Measurements from ENCODE around the gene UVRAG. TPM values are rescaled to one million over a fixed set of nuclear protein-coding genes. Genes with fewer than 3 reads are reported as not detected.

UVRAG gene
- total RNA-seq, 1 donor from 2014 or later = 49.0 TPM

- DNase-seq (ENCODE audit: low read depth in 2 of 2) = no peak
These were observed 31.5 kb upstream of the UVRAG start for GRCh38 chr11:75783416-75784084.

DNA sequence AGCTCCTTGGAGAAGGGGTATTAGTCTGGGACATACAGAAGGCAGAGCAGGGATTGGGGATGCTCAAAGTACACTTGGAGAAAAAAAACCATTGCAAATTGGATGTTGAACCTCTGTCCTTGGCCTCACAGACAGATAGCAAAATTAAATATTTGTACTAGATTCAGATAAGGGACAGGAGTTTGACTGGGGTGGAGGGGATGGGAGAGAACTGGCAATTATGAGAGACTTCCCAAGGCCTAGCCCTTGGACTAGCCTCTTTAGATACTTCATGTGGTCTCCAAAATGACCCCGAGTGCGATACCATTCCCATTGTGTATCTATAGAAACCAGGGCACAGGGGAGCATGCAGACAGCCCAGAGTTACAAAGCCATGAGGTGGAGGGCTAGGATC is 30.9 kb upstream of the UVRAG start:
- DNase-seq (ENCODE audit: low read depth in 2 of 2) = no peak

- DNase-seq (ENCODE audit: low read depth in 2 of 2) = no peak
These were observed 30.5 kb upstream of the UVRAG start for GRCh38 chr11:75784506-75784905.

GRCh38 chr11:75785187-75785586 is 29.8 kb upstream of the UVRAG start:
- no peak for DNase-seq (ENCODE audit: low read depth in 2 of 2)

DNA sequence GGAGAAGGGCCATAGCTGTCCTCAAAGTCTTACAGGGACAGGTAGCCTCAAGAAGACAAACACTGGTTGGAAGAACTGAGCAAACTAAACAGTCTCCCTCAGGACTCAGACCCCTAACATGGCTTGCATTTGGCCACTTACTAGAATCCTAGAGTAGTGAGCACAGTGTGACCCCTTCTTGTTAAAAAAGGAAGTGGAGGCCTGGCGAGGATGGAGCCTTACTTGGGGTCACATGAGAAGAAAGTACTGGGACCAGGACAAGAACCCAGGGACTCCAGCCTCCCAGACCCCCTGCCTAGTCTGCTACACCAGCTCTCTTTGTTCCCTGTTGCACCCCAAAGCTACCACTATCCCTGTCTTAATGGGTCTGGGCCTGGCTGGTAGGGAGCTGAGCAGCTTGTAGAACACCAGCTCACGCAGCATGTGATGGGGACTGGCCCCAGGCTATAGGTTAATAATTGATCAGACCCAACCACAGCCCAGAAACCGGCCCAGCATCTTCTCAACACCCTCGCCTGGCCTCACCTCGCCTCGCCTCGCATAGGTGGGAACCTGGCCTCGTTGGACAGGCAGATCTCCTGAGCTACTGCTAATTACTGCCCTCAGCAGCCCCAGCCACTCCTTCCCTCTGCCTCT is 28.8 kb upstream of the UVRAG start:
- DNase-seq (ENCODE audit: low read depth in 2 of 2) = no peak

DNA sequence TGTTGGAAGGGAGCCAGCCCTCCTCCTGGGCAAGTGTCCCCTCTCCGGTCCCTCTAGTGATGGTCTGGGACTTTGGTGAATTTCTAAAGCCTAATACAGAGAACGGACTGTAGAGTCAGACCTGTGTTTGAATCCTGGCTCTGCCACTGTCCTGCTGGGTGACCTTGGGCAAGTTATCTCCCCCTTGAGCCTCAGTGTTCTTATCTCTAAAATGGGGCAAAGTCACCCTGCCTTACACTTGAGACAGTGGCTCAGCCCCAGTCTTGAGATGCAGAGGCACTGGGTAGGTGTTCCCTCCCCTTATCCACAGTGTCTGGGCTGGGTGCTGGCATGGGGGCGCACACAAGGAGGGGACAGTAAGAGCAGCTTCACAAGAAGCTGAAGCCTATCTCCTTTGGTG is 25.5 kb upstream of the UVRAG start:
- no peak for DNase-seq (ENCODE audit: low read depth in 2 of 2)

- no peak for DNase-seq (ENCODE audit: low read depth in 2 of 2)
These were observed 24.0 kb upstream of the UVRAG start for GRCh38 chr11:75790986-75791385.

GRCh38 chr11:75792127-75792731 is 22.8 kb upstream of the UVRAG start:
- no peak for DNase-seq (ENCODE audit: low read depth in 2 of 2)

GRCh38 chr11:75792997-75793800 is 21.8 kb upstream of the UVRAG start:
- DNase-seq (ENCODE audit: low read depth in 2 of 2) = no peak

DNA sequence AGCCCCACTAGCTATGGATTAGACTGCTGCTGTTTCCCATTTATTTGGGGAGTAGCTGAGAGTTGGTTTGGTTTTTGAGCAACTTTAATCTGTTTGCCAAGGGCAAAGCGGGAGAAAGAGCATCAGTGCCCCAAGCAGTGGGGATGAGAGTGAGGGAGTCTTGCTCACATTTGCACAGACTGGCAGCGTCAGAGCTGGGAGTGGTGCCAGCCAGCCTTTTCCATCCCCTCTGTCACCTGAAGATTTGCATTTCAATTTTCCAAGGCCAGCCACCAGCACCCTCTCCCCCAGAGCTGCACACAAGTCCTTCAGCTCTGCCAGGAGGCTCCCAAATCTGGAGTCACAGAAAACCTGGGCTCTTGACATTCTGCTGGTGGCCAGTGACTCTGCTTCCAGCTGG is 21.0 kb upstream of the UVRAG start:
- DNase-seq (ENCODE audit: low read depth in 2 of 2) = no peak

GRCh38 chr11:75795276-75796090 is 19.5 kb upstream of the UVRAG start:
- no peak for DNase-seq (ENCODE audit: low read depth in 2 of 2)

DNA sequence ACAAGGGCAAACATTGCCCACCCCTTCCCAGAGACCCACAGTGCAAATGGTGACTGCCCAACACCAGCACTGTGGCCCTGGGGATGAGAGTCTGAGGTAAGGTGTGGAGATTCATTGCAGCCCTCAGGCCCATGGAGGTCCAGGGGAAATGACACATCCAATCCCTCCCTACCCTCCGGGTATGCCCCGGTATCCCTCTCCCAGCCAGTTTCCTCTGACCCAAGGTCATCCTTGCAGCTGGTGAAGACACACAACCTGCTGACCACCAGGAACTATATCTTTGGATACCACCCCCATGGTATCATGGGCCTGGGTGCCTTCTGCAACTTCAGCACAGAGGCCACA is 18.9 kb upstream of the UVRAG start:
- no peak for DNase-seq (ENCODE audit: low read depth in 2 of 2)

GRCh38 chr11:75797116-75797515 is 17.9 kb upstream of the UVRAG start:
- DNase-seq (ENCODE audit: low read depth in 2 of 2) = no peak

- DNase-seq (ENCODE audit: low read depth in 2 of 2) = no peak
These were observed 17.2 kb upstream of the UVRAG start for GRCh38 chr11:75797792-75798191.

GRCh38 chr11:75800136-75800675 is 14.8 kb upstream of the UVRAG start:
- no peak for DNase-seq (ENCODE audit: low read depth in 2 of 2)

DNA sequence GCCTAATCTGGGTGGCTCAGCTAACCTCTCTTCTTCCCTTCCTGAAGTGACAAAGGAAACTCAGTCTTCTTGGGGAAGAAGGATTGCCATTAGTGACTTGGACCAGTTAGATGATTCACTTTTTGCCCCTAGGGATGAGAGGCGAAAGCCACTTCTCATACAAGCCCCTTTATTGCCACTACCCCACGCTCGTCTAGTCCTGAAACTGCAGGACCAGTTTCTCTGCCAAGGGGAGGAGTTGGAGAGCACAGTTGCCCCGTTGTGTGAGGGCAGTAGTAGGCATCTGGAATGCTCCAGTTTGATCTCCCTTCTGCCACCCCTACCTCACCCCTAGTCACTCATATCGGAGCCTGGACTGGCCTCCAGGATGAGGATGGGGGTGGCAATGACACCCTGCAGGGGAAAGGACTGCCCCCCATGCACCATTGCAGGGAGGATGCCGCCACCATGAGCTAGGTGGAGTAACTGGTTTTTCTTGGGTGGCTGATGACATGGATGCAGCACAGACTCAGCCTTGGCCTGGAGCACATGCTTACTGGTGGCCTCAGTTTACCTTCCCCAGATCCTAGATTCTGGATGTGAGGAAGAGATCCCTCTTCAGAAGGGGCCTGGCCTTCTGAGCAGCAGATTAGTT is 14.2 kb upstream of the UVRAG start:
- no peak for DNase-seq (ENCODE audit: low read depth in 2 of 2)

DNA sequence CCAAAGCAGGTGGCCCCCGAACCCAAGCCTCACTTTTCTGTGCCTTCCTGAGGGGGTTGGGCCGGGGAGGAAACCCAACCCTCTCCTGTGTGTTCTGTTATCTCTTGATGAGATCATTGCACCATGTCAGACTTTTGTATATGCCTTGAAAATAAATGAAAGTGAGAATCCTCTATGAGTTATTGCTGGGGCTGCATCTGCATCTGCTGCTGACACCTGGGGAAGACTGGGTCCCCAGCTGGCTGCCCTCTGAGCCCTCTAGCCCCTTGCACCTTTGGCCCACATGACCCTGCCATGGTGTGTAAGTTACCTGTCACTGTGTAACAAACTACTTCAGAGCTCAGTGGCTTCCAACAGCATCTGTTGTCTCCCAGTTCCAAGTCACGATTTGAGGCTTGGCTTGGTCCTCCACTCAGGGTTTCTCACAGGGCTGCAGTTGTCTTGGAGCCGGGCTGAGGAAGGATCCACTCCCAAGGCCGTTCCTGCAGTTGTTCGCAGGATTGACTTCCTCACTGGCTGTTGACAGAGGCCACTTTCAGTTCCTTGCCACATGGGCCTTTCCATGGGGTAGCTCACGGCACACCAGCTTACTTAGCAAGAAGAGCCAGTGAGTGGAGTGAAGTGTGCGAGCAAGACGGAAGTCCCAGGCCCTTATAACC is 13.5 kb upstream of the UVRAG start:
- DNase-seq (ENCODE audit: low read depth in 2 of 2) = no peak

DNA sequence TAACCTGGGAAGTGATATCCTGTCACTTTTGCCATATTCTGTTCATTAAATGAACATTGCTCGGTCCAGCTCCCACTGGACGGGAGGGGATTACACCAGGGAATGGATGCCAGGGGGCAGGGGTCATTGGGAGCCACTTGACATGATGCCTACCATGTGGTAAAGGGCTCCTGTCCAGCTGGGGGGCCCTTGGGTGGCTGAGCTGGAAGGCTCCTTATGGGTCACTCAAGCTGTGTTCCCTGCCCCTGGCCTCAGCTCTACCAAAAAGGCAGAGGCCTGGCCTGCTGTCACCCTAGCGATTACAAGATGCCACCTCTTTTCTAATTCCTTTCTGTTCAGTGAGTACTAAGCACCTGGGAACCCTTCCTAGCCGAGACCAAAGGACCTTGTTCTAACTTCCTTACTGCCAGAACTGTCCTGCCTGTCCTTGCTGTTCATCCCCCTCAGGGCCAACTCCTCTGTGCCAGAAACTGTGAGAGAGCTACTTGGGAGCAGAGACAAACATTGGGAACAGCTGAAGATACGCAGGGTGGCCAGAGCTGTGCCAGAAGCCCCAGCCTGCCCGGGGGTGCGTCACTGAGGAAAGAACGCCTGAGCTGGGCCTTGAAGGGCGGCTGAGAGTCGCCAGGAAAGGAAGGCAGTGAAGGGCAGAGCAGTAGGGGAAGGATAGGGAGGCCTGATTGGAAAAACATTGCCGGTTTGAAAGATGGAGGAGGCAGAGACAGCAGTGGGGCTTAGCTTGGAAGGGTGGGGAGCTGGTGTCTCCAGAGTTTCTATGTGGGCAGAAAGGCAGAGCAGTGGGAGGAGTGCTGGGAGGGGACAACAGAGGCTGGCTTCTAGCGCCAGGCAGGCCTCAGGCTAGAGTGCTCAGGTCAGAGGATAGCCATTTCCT is 12.7 kb upstream of the UVRAG start:
- DNase-seq (ENCODE audit: low read depth in 2 of 2) = no peak

Data from dermis microvascular lymphatic vessel endothelial cell (primary cell).